CMK (cell line): ENCODE measurements around the gene ZFAND6.

Experiments used
- DNase-seq: peaks from one replicate; pipeline ENCODE4 v3.0.0-alpha.2; 2010; ENCODE audit warnings: low read depth

ZFAND6 gene

GRCh38 chr15:80171787-80172186 lies 112.3 kb downstream of the ZFAND6 start:
- no peak for DNase-seq

- no peak for DNase-seq
Measured at GRCh38 chr15:80172401-80172800, 112.9 kb downstream of the ZFAND6 start.

- DNase-seq, result no peak
Measured at GRCh38 chr15:80173022-80173759, 113.7 kb downstream of the ZFAND6 start.

GRCh38 chr15:80174017-80174746 lies 114.7 kb downstream of the ZFAND6 start:
- DNase-seq, result no peak

- DNase-seq, result no peak
Measured at GRCh38 chr15:80175436-80175835, 116.0 kb downstream of the ZFAND6 start.

- DNase-seq, result no peak
Measured at GRCh38 chr15:80176443-80176842, 117.0 kb downstream of the ZFAND6 start.

GRCh38 chr15:80177156-80177555 lies 117.7 kb downstream of the ZFAND6 start:
- DNase-seq, result no peak

- DNase-seq, result no peak
Measured at GRCh38 chr15:80179025-80179759, 119.7 kb downstream of the ZFAND6 start.

GRCh38 chr15:80179935-80180334 lies 120.5 kb downstream of the ZFAND6 start:
- DNase-seq, result no peak

- DNase-seq, result no peak
Measured at GRCh38 chr15:80180468-80180867, 121.0 kb downstream of the ZFAND6 start.

GRCh38 chr15:80180986-80181385 lies 121.5 kb downstream of the ZFAND6 start:
- no peak for DNase-seq

- no peak for DNase-seq
Measured at GRCh38 chr15:80182611-80183261, 123.3 kb downstream of the ZFAND6 start.

- no peak for DNase-seq
Measured at GRCh38 chr15:80183306-80183705, 123.8 kb downstream of the ZFAND6 start.

- no peak for DNase-seq
Measured at GRCh38 chr15:80183886-80184285, 124.4 kb downstream of the ZFAND6 start.

- DNase-seq, result no peak
Measured at GRCh38 chr15:80184554-80184953, 125.1 kb downstream of the ZFAND6 start.

- DNase-seq, result no peak
Measured at GRCh38 chr15:80185152-80185551, 125.7 kb downstream of the ZFAND6 start.

GRCh38 chr15:80186066-80186465 lies 126.6 kb downstream of the ZFAND6 start:
- DNase-seq, result no peak

GRCh38 chr15:80186597-80186996 lies 127.1 kb downstream of the ZFAND6 start:
- no peak for DNase-seq
